ENCODE measurements around the gene RPS2.

- TF ChIP-seq, protein P1, sequence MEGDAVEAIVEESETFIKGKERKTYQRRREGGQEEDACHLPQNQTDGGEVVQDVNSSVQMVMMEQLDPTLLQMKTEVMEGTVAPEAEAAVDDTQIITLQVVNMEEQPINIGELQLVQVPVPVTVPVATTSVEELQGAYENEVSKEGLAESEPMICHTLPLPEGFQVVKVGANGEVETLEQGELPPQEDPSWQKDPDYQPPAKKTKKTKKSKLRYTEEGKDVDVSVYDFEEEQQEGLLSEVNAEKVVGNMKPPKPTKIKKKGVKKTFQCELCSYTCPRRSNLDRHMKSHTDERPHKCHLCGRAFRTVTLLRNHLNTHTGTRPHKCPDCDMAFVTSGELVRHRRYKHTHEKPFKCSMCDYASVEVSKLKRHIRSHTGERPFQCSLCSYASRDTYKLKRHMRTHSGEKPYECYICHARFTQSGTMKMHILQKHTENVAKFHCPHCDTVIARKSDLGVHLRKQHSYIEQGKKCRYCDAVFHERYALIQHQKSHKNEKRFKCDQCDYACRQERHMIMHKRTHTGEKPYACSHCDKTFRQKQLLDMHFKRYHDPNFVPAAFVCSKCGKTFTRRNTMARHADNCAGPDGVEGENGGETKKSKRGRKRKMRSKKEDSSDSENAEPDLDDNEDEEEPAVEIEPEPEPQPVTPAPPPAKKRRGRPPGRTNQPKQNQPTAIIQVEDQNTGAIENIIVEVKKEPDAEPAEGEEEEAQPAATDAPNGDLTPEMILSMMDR (conservative IDR thresholded peaks at IDR 0.05; ENCODE audit: low read length) = no peak
- no peak for TF ChIP-seq EZH2phosphoT487 (IDR thresholded peaks at IDR 0.05; ENCODE audit: borderline replicate concordance)
Observed at GRCh38 chr16:1965396-1966001, 873 bp upstream of the RPS2 start.
